NCI-H2081 treated with DMSO at 0.1 percent for 48 hours (cell line): Measurements from ENCODE around the gene GALNT10.

Experiments used
- DNase-seq: peaks from one replicate; lab custom pipeline; 2025; lab: John Stamatoyannopoulos, UW

Gene GALNT10

GRCh38 chr5:154296525-154297159, 106.1 kb downstream of the GALNT10 start:
- DNase-seq: no peak

GRCh38 chr5:154298065-154298464, 107.5 kb downstream of the GALNT10 start:
- DNase-seq: no peak

- DNase-seq: no peak
Measured at GRCh38 chr5:154300207-154300883, 109.8 kb downstream of the GALNT10 start.

- DNase-seq: no peak
Measured at GRCh38 chr5:154301726-154302125, 111.2 kb downstream of the GALNT10 start.

DNA sequence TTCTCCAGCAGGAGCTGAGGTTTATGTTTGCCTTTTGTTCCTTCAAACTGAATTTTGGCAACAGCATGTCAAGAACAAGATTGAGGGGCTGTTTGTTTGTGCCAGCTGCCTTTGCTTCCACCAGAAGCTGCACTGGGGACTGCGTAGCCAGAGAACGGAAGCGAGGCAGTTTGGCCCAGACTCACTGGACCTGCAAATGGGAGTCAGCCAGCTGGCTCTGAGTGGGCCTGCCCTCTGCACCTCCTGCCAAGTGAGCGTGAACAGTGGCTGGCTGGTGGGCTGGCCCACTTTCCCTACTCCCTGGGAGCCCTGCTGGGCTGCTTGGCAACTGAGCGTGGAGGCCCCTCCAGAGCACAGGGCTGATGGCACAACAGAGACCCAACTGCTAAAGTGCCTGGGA, 111.6 kb downstream of the GALNT10 start:
- DNase-seq: no peak

- DNase-seq: no peak
Measured at GRCh38 chr5:154303133-154303532, 112.6 kb downstream of the GALNT10 start.

DNA sequence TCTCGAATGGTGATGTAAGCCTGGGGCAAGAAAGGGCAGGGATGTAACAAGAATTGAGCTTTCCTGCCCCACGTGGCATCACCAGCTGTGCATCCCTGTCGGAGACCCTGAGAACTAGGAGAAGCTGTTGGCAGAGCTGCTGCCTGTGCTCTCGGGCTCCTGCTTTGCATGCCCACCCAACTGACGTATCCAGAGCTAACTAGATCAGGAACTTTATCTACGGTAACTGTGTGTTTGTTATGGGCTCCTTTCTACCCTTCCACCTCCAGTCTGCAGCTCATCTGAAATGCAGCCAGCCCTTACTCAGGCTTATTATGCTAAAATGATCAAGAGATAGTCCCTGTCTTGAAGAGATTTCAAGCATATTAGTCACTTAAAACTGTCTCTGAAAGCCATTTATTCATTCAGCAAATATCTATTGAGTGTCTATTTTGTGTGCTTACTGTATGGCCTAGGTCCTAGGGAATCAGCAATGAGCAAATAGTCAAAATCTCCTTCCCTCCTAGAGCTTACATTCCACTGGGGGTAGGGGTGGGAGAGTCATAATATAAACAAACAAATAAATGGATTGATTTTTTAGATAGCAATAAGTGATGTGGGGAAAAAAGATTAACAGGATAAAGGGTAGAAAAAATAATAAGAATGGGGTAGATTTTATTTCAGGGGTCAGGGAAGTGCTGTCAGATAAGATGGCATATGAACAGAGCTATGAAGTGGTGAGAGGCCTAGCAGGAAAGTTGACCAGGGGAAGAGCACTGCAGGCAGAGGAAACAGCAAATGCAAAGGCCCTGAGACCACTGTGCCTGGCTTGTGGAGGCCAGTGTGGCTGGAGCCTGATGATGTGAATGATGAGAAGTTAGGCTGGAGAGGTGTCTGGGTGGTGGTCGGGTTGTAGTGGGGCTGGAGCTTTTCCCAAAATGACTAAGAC, 118.2 kb downstream of the GALNT10 start:
- no peak for DNase-seq

- no peak for DNase-seq
Measured at GRCh38 chr5:154309371-154309745, 118.8 kb downstream of the GALNT10 start.

GRCh38 chr5:154309805-154310204, 119.3 kb downstream of the GALNT10 start:
- no peak for DNase-seq

DNA sequence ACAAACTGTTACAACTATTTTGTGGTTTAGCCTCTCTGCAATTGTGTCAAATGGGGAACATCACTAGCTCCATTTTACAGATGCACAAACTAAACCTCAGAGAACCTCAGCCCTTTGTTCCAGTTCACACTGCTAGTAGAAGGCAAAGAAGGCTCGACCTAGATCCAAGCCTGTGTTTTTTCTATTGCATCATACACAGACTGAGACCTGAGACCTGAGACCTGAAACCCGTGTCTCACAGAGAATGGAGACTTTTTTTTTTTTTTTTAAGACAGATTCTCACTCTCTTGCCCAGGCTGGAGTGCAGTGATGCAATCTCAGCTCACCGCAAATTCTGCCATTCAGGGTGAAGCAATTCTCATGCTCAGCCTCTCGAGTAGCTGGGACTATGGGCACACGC, 120.8 kb downstream of the GALNT10 start:
- no peak for DNase-seq

DNA sequence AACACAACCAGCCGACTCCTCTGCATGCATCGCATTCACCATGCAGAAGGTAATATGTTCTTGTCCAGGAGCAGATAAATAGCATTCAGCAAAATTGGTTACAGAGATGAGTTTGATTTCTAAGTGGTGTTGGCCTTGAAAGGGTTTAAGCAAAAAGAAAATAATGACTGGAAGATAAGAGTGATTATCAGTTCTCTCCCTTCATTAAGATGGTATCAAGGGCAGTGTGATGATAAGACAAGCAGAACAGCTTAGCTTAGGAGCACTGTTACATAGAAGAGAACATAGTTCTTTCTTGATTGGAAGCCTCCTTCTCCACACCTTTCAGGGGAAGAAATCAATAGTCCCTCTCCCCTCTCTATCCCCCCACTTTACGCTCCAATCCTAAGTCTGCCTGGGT, 121.5 kb downstream of the GALNT10 start:
- DNase-seq: no peak

GRCh38 chr5:154312576-154312975, 122.0 kb downstream of the GALNT10 start:
- DNase-seq: no peak

GRCh38 chr5:154313360-154314017, 123.0 kb downstream of the GALNT10 start:
- DNase-seq: no peak

- DNase-seq: no peak
Measured at GRCh38 chr5:154315196-154315595, 124.7 kb downstream of the GALNT10 start.

DNA sequence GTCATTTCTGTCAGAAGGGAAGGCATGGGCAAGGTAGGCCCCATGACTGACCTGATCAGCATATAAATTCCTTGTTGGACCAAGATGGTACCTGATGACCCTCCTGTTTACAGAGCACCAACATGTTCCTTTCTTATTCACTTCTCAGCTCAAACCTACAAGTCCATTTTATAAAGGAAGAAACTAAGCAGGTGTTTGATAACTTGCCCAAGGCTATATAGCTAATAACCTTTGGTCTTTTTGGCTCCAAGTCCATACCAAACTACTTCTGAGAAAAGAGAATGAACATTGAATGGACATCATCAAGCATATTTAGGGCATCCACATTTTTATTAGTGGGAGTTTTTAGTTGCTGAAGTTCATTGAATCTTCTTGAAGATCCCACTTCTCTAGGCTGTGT, 125.2 kb downstream of the GALNT10 start:
- no peak for DNase-seq

- DNase-seq: no peak
Measured at GRCh38 chr5:154316223-154316935, 125.8 kb downstream of the GALNT10 start.

GRCh38 chr5:154317916-154318315, 127.4 kb downstream of the GALNT10 start:
- DNase-seq: no peak

- DNase-seq: no peak
Measured at GRCh38 chr5:154318691-154319090, 128.2 kb downstream of the GALNT10 start.

DNA sequence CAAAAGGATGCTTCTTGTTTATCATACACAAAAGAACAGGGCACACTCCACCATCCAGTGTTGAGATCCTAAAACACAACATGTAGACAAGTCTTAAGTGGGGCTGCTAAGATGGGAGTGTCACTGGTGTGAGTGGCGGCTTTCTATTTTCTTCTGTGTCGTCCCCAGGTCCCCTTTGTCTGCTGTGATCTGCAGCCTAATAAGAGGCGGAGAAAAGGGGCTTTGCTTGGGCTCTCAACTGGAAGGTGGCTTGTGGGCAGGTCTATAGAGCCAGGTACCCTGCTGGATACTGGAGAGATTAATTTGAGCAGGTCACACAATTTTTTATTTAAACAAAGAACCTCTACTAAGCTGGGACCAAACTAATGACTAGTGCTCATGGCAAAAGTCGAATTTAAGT, 129.2 kb downstream of the GALNT10 start:
- DNase-seq: no peak

DNA sequence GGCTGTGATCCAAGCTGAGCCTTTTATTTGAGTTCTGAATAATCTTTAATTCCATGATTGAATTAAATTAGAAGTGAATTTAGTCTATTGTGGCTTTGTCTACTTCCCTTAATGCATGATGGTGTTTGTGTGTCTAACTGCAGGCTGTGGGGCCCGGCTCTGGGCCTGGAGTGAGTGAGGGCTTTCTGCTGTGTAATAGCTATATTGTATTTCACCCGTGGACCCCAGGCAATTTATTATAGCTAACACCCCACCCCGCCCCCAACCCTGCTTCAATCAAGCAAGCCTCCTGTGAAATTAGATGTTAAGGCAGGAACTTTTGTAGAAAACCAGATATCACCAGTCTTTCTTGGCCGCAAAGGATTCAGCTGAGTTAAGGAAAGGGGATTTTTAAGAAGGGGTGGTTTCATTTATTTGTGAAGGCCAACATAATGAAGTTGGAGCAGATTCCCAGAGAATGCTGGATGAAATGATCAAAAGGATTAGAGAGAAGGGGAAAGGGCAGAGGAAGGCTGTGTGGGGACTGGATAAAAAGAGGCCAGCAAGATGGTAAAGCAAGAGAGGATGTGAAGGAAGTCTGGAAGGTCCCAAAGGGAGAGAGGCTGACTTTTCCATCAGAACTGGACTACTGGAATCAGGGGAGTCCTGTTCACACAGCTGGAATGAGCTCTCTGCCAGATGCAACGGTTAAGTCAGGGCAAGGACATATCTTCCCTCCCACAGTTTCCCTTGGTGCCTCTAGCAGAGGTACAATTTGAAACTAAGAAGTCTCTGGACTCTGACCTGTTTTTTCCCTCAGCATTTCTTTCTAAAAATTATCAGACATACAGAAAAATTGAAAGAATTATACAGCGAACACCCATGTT, 129.9 kb downstream of the GALNT10 start:
- no peak for DNase-seq

- no peak for DNase-seq
Measured at GRCh38 chr5:154321546-154321945, 131.0 kb downstream of the GALNT10 start.
